ENCODE data around the gene RNF11. TPM values are rescaled to one million over a fixed set of nuclear protein-coding genes. Genes with fewer than 3 reads are reported as not detected.

The RNF11 gene
- total RNA-seq, 1 experiment from 2014 or later, result 82.1 TPM

GRCh38 chr1:51241119-51241518 is 5.0 kb downstream of the RNF11 start:
- H3K4me1 Mint-ChIP-seq (ENCODE audit: low read depth, unreplicated experiment), result peaks cover 25% of the 10 kb centered on the region
- peaks cover under 1% of the 10 kb centered on the region for H3K36me3 Mint-ChIP-seq (ENCODE audit: insufficient read depth, unreplicated experiment)
- no peaks in the 10 kb centered on the region for H3K27me3 Mint-ChIP-seq (ENCODE audit: unreplicated experiment)
- intact Hi-C loops (cut with micrococcal nuclease; ENCODE audit: unreplicated experiment), result no loop called here
- BruUV-seq (replicated peaks), result no TSS peak
- no peak overlapping the region for H3K4me3 Mint-ChIP-seq (ENCODE audit: low read depth, unreplicated experiment)
- CTCF ChIA-PET, result no interaction called here
- H3K9me3 Mint-ChIP-seq (ENCODE audit: low read depth, unreplicated experiment), result no peaks in the 10 kb centered on the region
- H3K27ac Mint-ChIP-seq (ENCODE audit: unreplicated experiment), result no peak overlapping the region
- TF ChIP-seq CTCF (IDR thresholded peaks at IDR 0.05; ENCODE audit: unreplicated experiment), result no peak
- DNase-seq, result no peak

DNA sequence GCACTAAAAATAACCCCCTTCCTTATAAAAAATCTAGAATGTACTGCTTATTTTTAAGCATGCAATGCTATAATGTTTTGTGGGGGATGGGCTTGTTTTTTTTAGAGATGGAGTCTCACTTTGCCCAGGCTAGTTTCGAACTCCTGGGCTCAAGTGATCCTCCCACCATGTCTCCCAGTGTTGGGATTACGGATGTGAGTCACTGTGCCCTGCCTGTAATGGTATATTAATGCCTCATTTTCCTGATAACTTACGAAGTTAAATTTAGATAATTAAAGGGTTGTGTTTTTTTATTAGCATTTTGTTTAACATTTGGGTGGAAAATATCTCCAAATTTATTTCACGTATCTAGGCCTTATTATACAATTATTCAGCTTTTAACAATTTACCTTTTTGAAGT is 6.5 kb downstream of the RNF11 start:
- no peak overlapping the region for H3K27ac Mint-ChIP-seq (ENCODE audit: unreplicated experiment)
- CTCF ChIA-PET, result no interaction called here
- no peak for DNase-seq
- no TSS peak for BruUV-seq (replicated peaks)
- H3K4me1 Mint-ChIP-seq (ENCODE audit: low read depth, unreplicated experiment), result peaks cover 40% of the 10 kb centered on the region
- no peaks in the 10 kb centered on the region for H3K9me3 Mint-ChIP-seq (ENCODE audit: low read depth, unreplicated experiment)
- H3K4me3 Mint-ChIP-seq (ENCODE audit: low read depth, unreplicated experiment), result no peak overlapping the region
- no peaks in the 10 kb centered on the region for H3K36me3 Mint-ChIP-seq (ENCODE audit: insufficient read depth, unreplicated experiment)
- no peaks in the 10 kb centered on the region for H3K27me3 Mint-ChIP-seq (ENCODE audit: unreplicated experiment)
- no peak for TF ChIP-seq CTCF (IDR thresholded peaks at IDR 0.05; ENCODE audit: unreplicated experiment)
- intact Hi-C loops (cut with micrococcal nuclease; ENCODE audit: unreplicated experiment), result no loop called here

- no peak overlapping the region for H3K27ac Mint-ChIP-seq (ENCODE audit: unreplicated experiment)
- CTCF ChIA-PET, result interaction anchor here (0.7 to 1.1 kb wide), 4 partner anchors 14 to 555 kb away, joined by 3 read pairs; no protein-coding TSS in a partner anchor
- BruUV-seq (replicated peaks), result no TSS peak
Observed at GRCh38 chr1:51247022-51247421, 10.9 kb downstream of the RNF11 start.

DNA sequence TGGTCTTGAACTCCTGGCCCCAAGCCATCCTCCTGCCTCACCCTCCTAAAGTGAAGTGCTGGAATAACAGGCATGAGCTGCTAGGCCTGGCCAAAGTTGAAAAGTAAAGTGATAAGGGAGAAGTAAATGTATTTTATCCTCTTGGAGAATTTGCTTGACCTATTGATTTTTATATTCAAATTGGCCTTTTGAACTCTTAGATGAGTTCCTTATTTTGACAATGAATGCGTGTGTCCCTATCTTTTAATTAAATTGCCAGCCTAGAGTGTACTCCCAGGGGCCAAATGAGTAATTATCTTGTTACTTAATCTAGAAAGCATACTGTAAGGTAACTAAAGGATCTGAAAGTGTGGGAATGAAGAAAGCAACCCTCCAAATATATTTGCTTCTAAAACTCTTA is 11.4 kb downstream of the RNF11 start:
- Mint-ChIP-seq H3K9me3 (ENCODE audit: low read depth, unreplicated experiment) (no peaks in the 10 kb centered on the region), H3K4me1 (ENCODE audit: low read depth, unreplicated experiment) (peaks cover 20% of the 10 kb centered on the region), H3K27ac (ENCODE audit: unreplicated experiment) (no peak overlapping the region), H3K36me3 (ENCODE audit: insufficient read depth, unreplicated experiment) (no peaks in the 10 kb centered on the region), H3K27me3 (ENCODE audit: unreplicated experiment) (no peaks in the 10 kb centered on the region), H3K4me3 (ENCODE audit: low read depth, unreplicated experiment) (no peak overlapping the region)
- DNase-seq, result no peak
- no TSS peak for BruUV-seq (replicated peaks)
- no peak for TF ChIP-seq CTCF (IDR thresholded peaks at IDR 0.05; ENCODE audit: unreplicated experiment)
- CTCF ChIA-PET, result interaction anchor here (0.7 to 1.1 kb wide), 2 partner anchors 37 to 555 kb away, joined by 3 read pairs; no protein-coding TSS in a partner anchor
- intact Hi-C loops (cut with micrococcal nuclease; ENCODE audit: unreplicated experiment), result no loop called here

More at GRCh38 chr1:51247022-51247421, 10.9 kb downstream of the RNF11 start:
- intact Hi-C loops (cut with micrococcal nuclease; ENCODE audit: unreplicated experiment), result no loop called here
- no peaks in the 10 kb centered on the region for H3K9me3 Mint-ChIP-seq (ENCODE audit: low read depth, unreplicated experiment)
- DNase-seq, result no peak
- peaks cover 20% of the 10 kb centered on the region for H3K4me1 Mint-ChIP-seq (ENCODE audit: low read depth, unreplicated experiment)
- no peaks in the 10 kb centered on the region for H3K36me3 Mint-ChIP-seq (ENCODE audit: insufficient read depth, unreplicated experiment)
- no peaks in the 10 kb centered on the region for H3K27me3 Mint-ChIP-seq (ENCODE audit: unreplicated experiment)
- TF ChIP-seq CTCF (IDR thresholded peaks at IDR 0.05; ENCODE audit: unreplicated experiment), result no peak
- H3K4me3 Mint-ChIP-seq (ENCODE audit: low read depth, unreplicated experiment), result no peak overlapping the region
